RWPE2 (cell line): ENCODE measurements around the gene RSU1.

Source experiments
- ATAC-seq: fragments of 200-7000 bp; cut with Tn5 transposase; 3 replicates; pipeline ENCODE4 v1.9.1; 2021; ENCODE audit warnings: low read depth
- DNase-seq: peaks from one replicate; pipeline ENCODE4 v3.0.0-alpha.2; 2020; ENCODE audit warnings: low spot score
- H3K27ac ChIP-seq: fragments of 450-650 bp; 2 replicates; pipeline ENCODE4 v1.5.1; 2017; ENCODE audit warnings: mild to moderate bottlenecking; ENCODE audit not compliant: poor library complexity, severe bottlenecking
- H3K27me3 ChIP-seq: fragments of 250-450 bp; sonication (Bioruptor Pico); 2 replicates; pipeline ENCODE4 v1.5.1; 2021; ENCODE audit warnings: mild to moderate bottlenecking, moderate library complexity; ENCODE audit not compliant: insufficient read depth, poor library complexity, severe bottlenecking
- H3K36me3 ChIP-seq: fragments of 250-450 bp; sonication (Bioruptor Pico); 2 replicates; pipeline ENCODE4 v1.5.1; 2020; ENCODE audit warnings: low read depth, mild to moderate bottlenecking, moderate library complexity
- H3K4me1 ChIP-seq: fragments of 250-450 bp; sonication (Bioruptor Pico); 2 replicates; pipeline ENCODE4 v1.5.1; 2021; ENCODE audit warnings: mild to moderate bottlenecking, moderate library complexity; ENCODE audit not compliant: insufficient read depth, poor library complexity, severe bottlenecking
- H3K4me3 ChIP-seq: fragments of 250-450 bp; sonication (Bioruptor Pico); 2 replicates; pipeline ENCODE4 v1.5.1; 2021; ENCODE audit warnings: mild to moderate bottlenecking, moderate library complexity; ENCODE audit not compliant: severe bottlenecking
- H3K9me3 ChIP-seq: fragments of 250-450 bp; sonication (Bioruptor Pico); 2 replicates; pipeline ENCODE4 v1.5.1; 2021; ENCODE audit warnings: mild to moderate bottlenecking, moderate library complexity; ENCODE audit not compliant: severe bottlenecking
- CTCF ChIP-seq: fragments of 450-650 bp; IDR thresholded peaks from one replicate; pipeline ENCODE4 v1.5.1; 2017; ENCODE audit warnings: mild to moderate bottlenecking, moderate library complexity; ENCODE audit not compliant: poor library complexity, severe bottlenecking

Gene RSU1

GRCh38 chr10:16606923-16607322, 210.3 kb downstream of the RSU1 start:
- Histone ChIP-seq H3K36me3 (no peaks in the 10 kb centered on the region), H3K4me1 (no peaks in the 10 kb centered on the region), H3K27ac (no peak overlapping the region), H3K9me3 (no peaks in the 10 kb centered on the region), H3K27me3 (no peaks in the 10 kb centered on the region), H3K4me3 (no peak overlapping the region)
- ATAC-seq (no peak), DNase-seq (no peak)
- TF ChIP-seq CTCF = no peak

GRCh38 chr10:16606421-16606820, 210.8 kb downstream of the RSU1 start:
- Histone ChIP-seq H3K4me3 (no peak overlapping the region), H3K9me3 (no peaks in the 10 kb centered on the region), H3K27ac (no peak overlapping the region), H3K27me3 (no peaks in the 10 kb centered on the region), H3K36me3 (no peaks in the 10 kb centered on the region), H3K4me1 (no peaks in the 10 kb centered on the region)
- TF ChIP-seq CTCF = no peak
- ATAC-seq (no peak), DNase-seq (no peak)

- no peak for DNase-seq
- Histone ChIP-seq H3K4me3 (no peak overlapping the region), H3K27me3 (no peaks in the 10 kb centered on the region), H3K9me3 (no peaks in the 10 kb centered on the region), H3K36me3 (no peaks in the 10 kb centered on the region), H3K27ac (no peak overlapping the region), H3K4me1 (no peaks in the 10 kb centered on the region)
- no peak for TF ChIP-seq CTCF
- ATAC-seq = no peak
Observed at GRCh38 chr10:16603308-16603707, 213.9 kb downstream of the RSU1 start.

- no peak for DNase-seq
- H3K4me1 ChIP-seq = no peaks in the 10 kb centered on the region
- no peak for TF ChIP-seq CTCF
- no peak overlapping the region for H3K27ac ChIP-seq
- H3K36me3 ChIP-seq = no peaks in the 10 kb centered on the region
- H3K4me3 ChIP-seq = no peak overlapping the region
- no peaks in the 10 kb centered on the region for H3K9me3 ChIP-seq
- no peak for ATAC-seq
- H3K27me3 ChIP-seq = no peaks in the 10 kb centered on the region
Observed at GRCh38 chr10:16602104-16602775, 215.0 kb downstream of the RSU1 start.

- DNase-seq = no peak
- ATAC-seq = no peak
- H3K4me1 ChIP-seq = no peaks in the 10 kb centered on the region
Observed at GRCh38 chr10:16599662-16600061, 217.6 kb downstream of the RSU1 start.

More at GRCh38 chr10:16599662-16600061, 217.6 kb downstream of the RSU1 start:
- Histone ChIP-seq H3K4me3 (no peak overlapping the region), H3K27me3 (no peaks in the 10 kb centered on the region), H3K9me3 (no peaks in the 10 kb centered on the region), H3K36me3 (no peaks in the 10 kb centered on the region), H3K27ac (no peak overlapping the region)
- no peak for TF ChIP-seq CTCF
